ENCODE results near the gene JUND. TPM values are rescaled to one million over a fixed set of nuclear protein-coding genes. Genes with fewer than 3 reads are reported as not detected.

Gene JUND
- total RNA-seq, 1 experiment from 2014 or later: 103 TPM

- H3K4me1 ChIP-seq (ENCODE audit: insufficient read depth, low read length): no peaks in the 10 kb centered on the region
Measured at GRCh38 chr19:18262144-18262543, 19.3 kb downstream of the JUND start.

More at GRCh38 chr19:18262144-18262543, 19.3 kb downstream of the JUND start:
- Mint-ChIP-seq H3K36me3 (ENCODE audit: insufficient read depth in 1 of 3, low read depth in 3 of 3) (peaks cover 2 to 14% (median 5%) of the 10 kb centered on the region in 3 experiments; a peak in 4 of 7 replicates), H3K27me3 (ENCODE audit: low read depth) (peaks cover 13% of the 10 kb centered on the region), H3K4me3 (peak overlapping the region in 1 of 2 experiments; percentile 32; a peak in 1 of 5 replicates), H3K27ac (no peak overlapping the region), H3K9me3 (no peaks in the 10 kb centered on the region; a peak in 2 of 5 replicates), H3K4me1 (no peaks in the 10 kb centered on the region)
- Histone ChIP-seq H3K56ac (ENCODE audit: insufficient read length, low read depth, low read length) (no peak overlapping the region), H3K18ac (ENCODE audit: insufficient read length, low read depth, low read length) (no peak overlapping the region), H2BK12ac (ENCODE audit: insufficient read length, low read depth, low read length) (no peak overlapping the region), H2AK5ac (ENCODE audit: insufficient read length, low read length) (no peak overlapping the region), H4K91ac (ENCODE audit: insufficient read length, low read depth, low read length) (no peak overlapping the region), H2AFZ (ENCODE audit: low read length) (no peak overlapping the region), H3K14ac (ENCODE audit: insufficient read depth, low read length) (no peak overlapping the region), H3K27me3 (ENCODE audit: insufficient read depth, low read length) (no peaks in the 10 kb centered on the region), H2BK15ac (ENCODE audit: low read depth, low read length) (no peak overlapping the region), H3K23me2 (ENCODE audit: insufficient read length, low read depth, low read length, poor library complexity, severe bottlenecking) (no peaks in the 10 kb centered on the region), H2BK20ac (ENCODE audit: low read depth, low read length, poor library complexity, severe bottlenecking) (no peak overlapping the region), H3K79me2 (ENCODE audit: insufficient read depth, low read length) (no peaks in the 10 kb centered on the region), H3K4me2 (ENCODE audit: insufficient read depth, insufficient read length, low read length) (no peak overlapping the region), H3K23ac (ENCODE audit: insufficient read length, low read depth, low read length) (no peak overlapping the region), H3K9ac (ENCODE audit: extremely low read depth, insufficient read length, low read length) (no peak overlapping the region), H4K20me1 (ENCODE audit: control insufficient read depth, insufficient read depth, insufficient read length) (no peaks in the 10 kb centered on the region), H3K9me3 (ENCODE audit: control insufficient read depth, low read depth, low read length) (no peaks in the 10 kb centered on the region), H4K8ac (replicated peaks; ENCODE audit: insufficient read length, low read depth, low read length) (no peak overlapping the region), H3K27ac (ENCODE audit: insufficient read length, low read depth, low read length) (no peak overlapping the region), H4K5ac (ENCODE audit: insufficient read length, low read depth, low read length) (no peak overlapping the region), H3K4ac (ENCODE audit: low read depth, low read length) (no peak overlapping the region), H3T11ph (ENCODE audit: low read length) (no peak overlapping the region), H2BK120ac (ENCODE audit: low read depth, low read length, poor library complexity, severe bottlenecking) (no peak overlapping the region), H2BK5ac (ENCODE audit: insufficient read length, low read length) (no peak overlapping the region), H3K79me1 (ENCODE audit: insufficient read depth, low read depth, low read length, poor library complexity, severe bottlenecking) (no peaks in the 10 kb centered on the region)
- no peak for TF ChIP-seq CTCF (conservative IDR thresholded peaks at IDR 0.05)
- no peak for DNase-seq

All from H9 (cell line).